GM23248 (cell line): Measurements from ENCODE around the gene CCDC85C.

Experiments used
- EZH2 ChIP-seq: fragments of 200-600 bp; sonication (generic); IDR thresholded peaks from 2 replicates; pipeline ENCODE4 v1.6.1; 2018; ENCODE audit warnings: antibody characterized with exemption, mild to moderate bottlenecking; ENCODE audit not compliant: insufficient read depth, poor library complexity, severe bottlenecking
- EZH2phosphoT487 ChIP-seq: fragments of 200-600 bp; sonication (generic); IDR thresholded peaks from 2 replicates; pipeline ENCODE4 v1.6.1; 2018; ENCODE audit warnings: antibody characterized with exemption, moderate library complexity, mild to moderate bottlenecking, low read depth; ENCODE audit not compliant: insufficient read depth

- TF ChIP-seq EZH2 = no peak
- no peak for TF ChIP-seq EZH2phosphoT487
Measured at GRCh38 chr14:99573000-99573330, 31.0 kb downstream of the CCDC85C start.
